ENCODE measurements around the gene FRMD4B.
"Not testable (repeated sequence)": the region's sequence is repeated elsewhere in the genome, so short reads cannot be mapped to it uniquely, and the experiment has no call there.

The FRMD4B gene

GRCh38 chr3:69240651-69241568, 145.0 kb downstream of the FRMD4B start:
- no peak for DNase-seq

GRCh38 chr3:69239063-69239462, 146.8 kb downstream of the FRMD4B start:
- no peak for DNase-seq

- DNase-seq: no peak
Measured at GRCh38 chr3:69236812-69237707, 148.8 kb downstream of the FRMD4B start.

DNA sequence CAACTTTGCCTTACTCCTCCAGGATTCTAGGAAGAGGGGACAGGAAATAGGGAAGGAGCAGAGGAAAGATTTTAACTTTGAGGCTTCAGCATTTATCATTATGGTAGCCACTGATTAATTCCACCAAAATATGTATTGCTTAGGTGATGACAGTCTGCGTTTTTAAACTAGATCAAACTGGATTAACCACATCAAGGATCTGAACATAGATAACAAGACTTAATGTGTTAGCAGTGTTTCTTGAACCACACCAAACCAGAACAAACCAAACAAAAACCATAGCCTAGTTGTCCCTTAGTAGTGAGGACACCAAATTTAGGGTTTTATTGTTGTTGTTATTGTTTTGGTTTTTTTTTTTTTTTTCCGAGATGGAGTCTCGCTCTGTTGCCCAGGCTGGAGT, 150.0 kb downstream of the FRMD4B start:
- no peak for DNase-seq

GRCh38 chr3:69235227-69235626, 150.7 kb downstream of the FRMD4B start:
- DNase-seq: not testable (repeated sequence)

GRCh38 chr3:69232482-69232881, 153.4 kb downstream of the FRMD4B start:
- DNase-seq: no peak

GRCh38 chr3:69231929-69232440, 153.9 kb downstream of the FRMD4B start:
- DNase-seq: no peak

- no peak for DNase-seq
Measured at GRCh38 chr3:69226071-69226470, 159.8 kb downstream of the FRMD4B start.

DNA sequence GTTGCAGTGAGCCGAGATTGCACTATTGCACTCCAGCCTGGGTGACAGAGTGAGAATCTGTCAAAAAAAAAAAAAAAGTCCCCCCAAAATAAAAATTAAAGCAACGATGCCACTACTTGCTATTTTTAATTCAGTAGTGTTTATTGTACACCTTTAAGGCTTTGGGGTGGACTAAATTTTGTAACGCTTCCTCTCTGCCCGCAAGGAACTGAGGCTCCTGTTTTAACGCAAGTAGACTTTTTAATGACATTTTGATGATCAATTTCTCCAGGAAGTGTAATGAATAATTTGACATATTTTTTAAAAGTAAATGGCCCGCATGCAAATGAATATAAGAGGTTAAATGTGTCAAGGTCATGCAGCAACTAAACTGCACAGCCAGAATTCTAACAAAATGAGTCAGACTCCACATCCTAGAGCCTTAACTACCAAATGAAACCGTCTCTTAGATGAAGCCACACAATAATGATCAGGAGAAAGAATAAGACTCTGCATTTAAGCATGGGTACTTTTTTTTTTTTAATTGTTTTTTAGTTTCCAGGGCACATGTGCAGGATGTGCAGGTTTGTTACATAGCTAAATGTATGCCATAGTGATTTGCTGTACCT, 166.7 kb downstream of the FRMD4B start:
- DNase-seq: no peak

GRCh38 chr3:69218079-69218478, 167.8 kb downstream of the FRMD4B start:
- DNase-seq: no peak

GRCh38 chr3:69216981-69217380, 168.9 kb downstream of the FRMD4B start:
- DNase-seq: no peak

- DNase-seq: no peak
Measured at GRCh38 chr3:69214241-69214640, 171.6 kb downstream of the FRMD4B start.

DNA sequence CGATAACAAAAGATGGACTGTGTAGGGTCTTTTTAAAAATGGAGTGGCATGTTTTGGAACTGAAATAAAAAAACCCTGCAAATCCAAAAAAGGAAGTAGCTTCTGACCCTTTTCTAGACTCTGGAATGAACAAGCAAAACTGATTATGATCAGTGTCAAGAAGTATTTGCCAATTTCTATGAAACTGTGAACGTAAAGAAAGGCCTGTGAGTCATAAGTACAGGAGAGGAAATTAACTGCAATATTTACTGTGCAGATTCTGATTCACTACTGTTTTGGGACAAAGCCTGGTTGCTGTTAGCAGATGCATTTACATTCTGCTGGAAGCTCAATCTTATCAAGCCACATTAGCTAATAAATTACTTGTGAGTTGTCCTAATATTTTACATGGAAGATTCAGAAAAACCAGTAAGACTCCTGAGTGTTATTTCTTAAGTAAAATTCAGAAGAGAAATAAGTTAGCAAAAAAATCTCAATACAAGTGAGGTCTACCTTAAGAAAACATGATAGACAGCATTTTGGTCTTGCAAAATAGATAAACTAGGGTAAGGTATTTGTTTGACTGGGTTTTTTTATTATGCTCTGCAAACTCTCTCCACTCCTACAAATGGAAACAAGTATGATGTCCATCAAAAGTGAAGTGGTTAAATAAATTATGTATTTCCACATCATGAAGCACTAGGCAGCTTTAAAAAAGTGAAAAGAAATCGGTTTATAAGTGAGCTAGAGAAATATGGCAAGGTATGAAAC, 173.3 kb downstream of the FRMD4B start:
- DNase-seq: no peak

- DNase-seq: no peak
Measured at GRCh38 chr3:69210068-69210730, 175.7 kb downstream of the FRMD4B start.

GRCh38 chr3:69209413-69209812, 176.5 kb downstream of the FRMD4B start:
- no peak for DNase-seq

DNA sequence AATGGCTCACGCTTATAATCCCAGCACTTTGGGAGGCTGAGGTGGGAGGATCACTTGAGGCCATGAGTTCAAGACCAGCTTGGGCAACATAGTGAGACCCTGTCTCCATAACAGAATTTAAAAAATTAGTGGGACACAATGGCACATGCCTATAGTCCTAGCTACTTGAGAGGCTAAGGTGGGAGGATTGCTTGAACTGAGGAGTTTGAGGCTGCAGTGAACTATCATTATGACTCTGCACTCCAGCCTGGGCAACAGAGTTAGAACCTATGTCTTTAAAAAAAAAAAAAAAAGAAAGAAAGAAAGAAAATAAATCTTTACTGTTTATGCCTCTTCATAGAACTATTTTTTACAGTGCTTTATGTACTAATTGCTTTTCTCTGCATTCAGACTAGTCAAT, 178.9 kb downstream of the FRMD4B start:
- no peak for DNase-seq

DNA sequence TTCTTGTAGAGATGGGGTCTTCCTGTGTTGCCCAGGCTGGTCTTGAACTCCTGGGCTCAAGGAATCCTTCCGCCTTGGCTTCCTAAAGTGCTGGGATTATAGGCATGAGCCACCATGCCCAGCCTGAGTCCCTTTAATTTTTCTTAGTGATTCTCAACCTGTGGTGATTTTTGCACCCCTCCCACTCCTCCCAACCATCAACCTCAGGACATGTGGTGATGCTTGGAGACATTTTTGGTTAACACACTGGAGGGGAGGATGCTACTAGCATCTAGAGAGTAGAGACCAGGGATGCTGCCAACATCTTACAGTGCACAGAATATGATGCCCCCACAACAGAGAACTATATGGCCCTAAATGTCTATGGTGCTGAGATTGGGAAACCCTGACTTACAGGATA, 180.5 kb downstream of the FRMD4B start:
- no peak for DNase-seq

DNA sequence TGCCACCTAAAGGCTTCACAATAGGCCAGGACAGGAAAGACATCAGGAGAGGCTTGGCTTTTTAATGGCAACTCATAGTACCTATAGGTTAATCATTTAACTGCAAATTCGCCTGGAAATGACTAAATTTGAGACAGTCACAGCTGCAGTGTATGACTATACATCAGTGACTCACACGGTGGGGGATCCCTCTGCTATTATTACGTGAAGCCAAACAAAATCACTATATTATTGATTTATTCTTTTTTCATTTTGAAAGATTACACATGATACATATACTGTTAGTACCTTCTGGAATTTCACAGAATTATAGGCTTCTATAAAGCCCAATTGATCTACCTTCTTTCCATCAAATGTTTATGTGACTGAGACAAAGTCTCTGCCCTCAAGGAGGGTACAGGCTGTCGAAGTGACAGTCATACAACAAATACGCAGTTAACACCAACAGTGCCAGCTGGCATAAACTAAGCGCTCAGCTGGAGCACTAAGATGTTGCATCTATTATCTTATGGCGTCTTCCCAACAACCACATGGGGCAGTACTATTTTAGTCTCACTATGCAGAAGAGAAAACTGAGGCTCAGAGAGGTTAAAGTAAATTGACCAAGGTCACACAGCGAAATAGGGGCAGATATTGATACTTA, 181.5 kb downstream of the FRMD4B start:
- DNase-seq: no peak

GRCh38 chr3:69203631-69204314, 182.1 kb downstream of the FRMD4B start:
- DNase-seq: no peak

DNA sequence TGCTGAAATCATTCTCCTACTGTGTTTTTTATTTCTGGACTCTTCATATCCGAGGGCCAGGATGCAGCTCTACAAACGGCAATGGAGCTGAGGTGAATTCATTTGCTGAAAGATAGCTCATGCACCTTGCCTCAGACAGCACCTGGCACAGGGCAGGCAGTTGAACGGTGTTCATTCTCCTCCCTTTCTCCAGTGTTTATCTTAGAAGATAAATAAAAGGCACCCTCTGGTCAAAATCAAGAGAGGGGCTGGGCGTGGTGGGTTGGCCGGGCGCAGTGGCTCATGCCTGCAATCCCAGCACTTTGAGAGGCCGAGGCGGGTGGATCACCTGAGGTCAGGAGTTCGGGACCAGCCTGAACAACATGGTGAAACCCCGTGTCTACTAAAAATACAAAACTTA, 184.2 kb downstream of the FRMD4B start:
- peak; percentile 36 for DNase-seq

Measured in NCI-H1092 treated with DMSO at 0.1 percent for 48 hours (cell line).